IgD-negative memory B cell (primary cell): ENCODE data around the gene DCST2. TPM values are rescaled to one million over a fixed set of nuclear protein-coding genes. Genes with fewer than 3 reads are reported as not detected.
A peak's percentile ranks its signal among the peaks of the same experiment; 100 is the strongest.

Experiments used
- H3K27ac Mint-ChIP-seq, 3 donors: one replicate each; pipeline ENCODE4 v1.8.0; 2020 to 2022; ENCODE audit warnings: mild to moderate bottlenecking in 3 of 3, mixed read lengths in 3 of 3, moderate library complexity in 1 of 3
- H3K27me3 Mint-ChIP-seq: one replicate; pipeline ENCODE4 v1.8.0; 2021; ENCODE audit warnings: mixed read lengths
- H3K36me3 Mint-ChIP-seq: one replicate; pipeline ENCODE4 v1.8.0; 2020; ENCODE audit warnings: mild to moderate bottlenecking, mixed read lengths
- H3K4me1 Mint-ChIP-seq, 3 donors: one replicate each; pipeline ENCODE4 v1.8.0; 2020 to 2022; ENCODE audit warnings: mixed read lengths in 3 of 3, mild to moderate bottlenecking in 1 of 3
- H3K4me3 Mint-ChIP-seq, 4 donors: one replicate each; pipeline ENCODE4 v1.8.0; 2020 to 2022; ENCODE audit warnings: mild to moderate bottlenecking in 4 of 4, mixed read lengths in 4 of 4, moderate library complexity in 3 of 4
- H3K9me3 Mint-ChIP-seq, 3 donors: one replicate each; pipeline ENCODE4 v1.8.0; 2020 to 2021; ENCODE audit warnings: mixed read lengths in 3 of 3, mild to moderate bottlenecking in 1 of 3
- polyA plus RNA-seq: library from polyadenylated mRNA; unstranded; fragments of 300-500 nt; fragmentation: Illumina TruSeq; gene quantifications from one replicate; pipeline ENCODE4 v1.2.3, GENCODE V29; 2021

DCST2 gene
- polyA plus RNA-seq, 1 donor from 2014 or later: not detected

DNA sequence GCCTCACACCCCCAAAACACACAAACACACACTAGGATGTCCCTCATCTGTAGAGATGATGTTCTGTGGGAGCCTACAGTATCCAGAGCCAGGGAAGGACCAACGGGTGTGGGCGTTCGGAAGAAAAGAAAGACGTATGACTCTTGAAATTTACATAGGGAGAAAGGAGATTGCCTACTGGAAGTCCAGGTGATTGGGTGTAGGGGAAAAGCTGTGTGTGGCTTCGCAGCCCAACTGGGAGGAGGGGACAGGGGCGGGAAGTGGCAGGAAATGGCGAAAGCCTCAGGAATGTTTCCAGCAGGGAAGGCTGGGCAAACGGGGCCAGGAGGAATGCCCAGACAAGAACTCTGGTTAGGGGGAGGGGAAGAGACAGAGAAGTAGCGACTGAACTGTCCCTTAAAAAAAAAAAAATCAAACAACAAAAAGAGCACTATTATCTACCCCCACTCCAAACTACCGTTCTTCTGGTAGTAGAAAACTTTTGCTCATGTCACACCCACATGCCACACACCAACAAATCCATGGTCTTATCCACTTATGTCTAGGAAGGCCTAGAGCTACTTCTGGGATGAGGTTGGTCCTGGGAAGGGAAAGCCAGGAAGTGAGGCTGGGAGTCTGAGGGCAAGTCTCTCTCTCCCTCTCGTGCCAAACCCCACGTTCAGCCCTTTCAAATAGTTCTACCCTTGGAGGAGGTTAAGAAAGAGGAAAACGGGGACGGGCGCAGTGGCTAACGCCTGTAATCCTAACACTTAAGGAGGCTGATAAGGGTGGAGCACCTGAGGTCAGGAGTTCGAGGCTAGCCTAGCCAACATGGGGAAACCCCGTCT is 60.9 kb downstream of the DCST2 start:
- peak overlapping the region in 3 of 4 donors; percentile 34 to 84 (median 36) for H3K4me3 Mint-ChIP-seq
- H3K27me3 Mint-ChIP-seq: no peaks in the 10 kb centered on the region
- no peaks in the 10 kb centered on the region for H3K9me3 Mint-ChIP-seq
- no peak overlapping the region for H3K27ac Mint-ChIP-seq
- peaks cover 0 to 21% (median 20%) of the 10 kb centered on the region in 3 donors for H3K4me1 Mint-ChIP-seq
- no peaks in the 10 kb centered on the region for H3K36me3 Mint-ChIP-seq

DNA sequence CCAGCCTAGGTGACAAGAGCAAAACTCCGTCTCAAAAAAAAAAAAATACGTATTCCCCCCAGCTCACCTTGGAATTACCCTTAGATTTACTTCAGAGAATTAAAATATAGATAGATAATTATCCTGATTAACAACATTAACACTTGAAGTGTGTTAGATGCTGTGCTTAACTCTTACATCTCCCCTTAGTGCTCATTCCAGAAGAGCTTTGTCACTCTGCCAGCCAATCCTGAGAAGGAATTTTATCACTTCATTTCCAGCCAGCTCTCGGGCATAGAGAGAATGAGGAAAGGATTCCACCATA is 61.4 kb downstream of the DCST2 start:
- Mint-ChIP-seq H3K4me3 (peak overlapping the region in 3 of 4 donors; percentile 34 to 84 (median 36)), H3K27me3 (no peaks in the 10 kb centered on the region), H3K4me1 (peaks cover 0 to 18% (median 17%) of the 10 kb centered on the region in 3 donors), H3K36me3 (no peaks in the 10 kb centered on the region), H3K9me3 (no peaks in the 10 kb centered on the region), H3K27ac (no peak overlapping the region)

- Mint-ChIP-seq H3K36me3 (no peaks in the 10 kb centered on the region), H3K4me3 (peak overlapping the region; percentile 34 to 90 (median 56)), H3K27ac (no peak overlapping the region), H3K9me3 (no peaks in the 10 kb centered on the region), H3K27me3 (no peaks in the 10 kb centered on the region), H3K4me1 (peaks cover 0 to 17% (median 16%) of the 10 kb centered on the region in 3 donors)
Observed at GRCh38 chr1:154971341-154971998, 62.1 kb downstream of the DCST2 start.

- H3K9me3 Mint-ChIP-seq: no peaks in the 10 kb centered on the region
- H3K27me3 Mint-ChIP-seq: no peaks in the 10 kb centered on the region
- H3K27ac Mint-ChIP-seq: no peak within 1 kb of the TSS
- peak within 1 kb of the TSS in 3 of 4 donors; percentile 34 to 90 (median 52) for H3K4me3 Mint-ChIP-seq
- H3K4me1 Mint-ChIP-seq: peaks cover 0 to 17% (median 14%) of the 10 kb centered on the region in 3 donors
- H3K36me3 Mint-ChIP-seq: no peaks in the 10 kb centered on the region
Observed at GRCh38 chr1:154970631-154971340, 62.8 kb downstream of the DCST2 start, which contains the start of gene SHC1. Gene SHC1 (minus strand): TSS chr1:154970747. CDS start chr1:154970526, 221 bp downstream.

DNA sequence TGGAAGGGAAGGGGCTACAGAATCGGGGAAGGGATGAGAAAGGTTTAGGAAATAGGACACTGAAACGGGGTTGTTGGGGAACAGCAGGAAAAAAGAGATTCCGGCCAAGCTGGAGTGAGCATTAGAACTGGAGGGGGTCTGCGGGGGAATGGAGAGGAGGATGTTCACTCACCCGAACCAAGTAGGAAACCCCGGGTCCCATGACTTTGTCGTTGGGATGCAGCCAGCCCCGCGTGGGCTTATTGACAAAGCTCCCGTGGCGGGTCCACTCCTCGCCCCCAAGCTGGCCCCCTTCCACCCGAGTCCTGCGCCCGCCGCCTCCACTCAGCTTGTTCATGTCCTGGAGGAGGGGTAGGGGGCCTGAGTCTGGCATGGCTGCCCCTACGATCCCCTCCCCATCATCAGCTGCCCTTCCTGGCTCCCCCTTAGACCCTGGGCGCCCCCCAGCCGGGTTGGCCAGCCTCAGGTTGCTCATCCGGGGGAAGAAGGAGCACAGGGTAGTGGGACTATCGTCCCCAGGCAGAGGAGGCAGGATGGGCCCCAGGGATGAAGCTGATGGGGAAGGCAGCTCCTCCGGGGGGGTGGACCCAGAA is 63.6 kb downstream of the DCST2 start:
- Mint-ChIP-seq H3K4me3 (peak overlapping the region in 1 of 4 donors; percentile 17), H3K9me3 (no peaks in the 10 kb centered on the region), H3K36me3 (no peaks in the 10 kb centered on the region), H3K27ac (no peak overlapping the region), H3K27me3 (no peaks in the 10 kb centered on the region), H3K4me1 (peaks cover 0 to 17% (median 16%) of the 10 kb centered on the region in 3 donors)

DNA sequence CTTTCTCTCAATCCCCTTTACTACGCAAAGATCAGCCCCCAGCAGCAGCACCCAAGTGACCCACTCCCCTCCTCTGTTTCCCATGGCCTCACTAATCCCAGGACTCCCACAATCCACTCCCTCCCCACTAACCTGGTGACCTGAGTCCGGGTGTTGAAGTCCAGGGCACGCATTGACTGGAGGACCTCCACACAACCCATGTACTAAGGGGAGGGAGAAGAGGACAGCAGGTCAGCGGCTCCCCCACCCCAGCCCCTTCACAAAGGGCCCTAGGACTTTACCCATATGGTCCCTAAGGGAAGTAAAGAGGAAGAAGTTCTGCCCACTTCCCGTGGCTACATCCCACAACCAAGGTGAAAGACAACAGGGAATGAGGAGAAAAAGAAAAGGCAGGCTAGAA is 64.3 kb downstream of the DCST2 start:
- no peak overlapping the region for H3K4me3 Mint-ChIP-seq
- no peaks in the 10 kb centered on the region for H3K27me3 Mint-ChIP-seq
- H3K27ac Mint-ChIP-seq: peak overlapping the region; percentile 34 to 60 (median 53)
- peaks cover 0 to 17% (median 16%) of the 10 kb centered on the region in 3 donors for H3K4me1 Mint-ChIP-seq
- no peaks in the 10 kb centered on the region for H3K36me3 Mint-ChIP-seq
- H3K9me3 Mint-ChIP-seq: no peaks in the 10 kb centered on the region

- Mint-ChIP-seq H3K27me3 (no peaks in the 10 kb centered on the region), H3K4me1 (peaks cover 0 to 19% (median 19%) of the 10 kb centered on the region in 3 donors), H3K9me3 (no peaks in the 10 kb centered on the region), H3K4me3 (peak overlapping the region in 1 of 4 donors; percentile 61), H3K27ac (peak overlapping the region in 2 of 3 donors; percentile 60 to 62), H3K36me3 (no peaks in the 10 kb centered on the region)
Observed at GRCh38 chr1:154968731-154969130, 64.8 kb downstream of the DCST2 start.

Other genes starting within 250 kb of the DCST2 start
- 0.88 TPM for gene KCNN3, start 163.5 kb downstream of the DCST2 start, polyA plus RNA-seq
- gene PMVK, start 97.1 kb downstream of the DCST2 start, polyA plus RNA-seq: 78.3 TPM
- gene PBXIP1, start 77.7 kb downstream of the DCST2 start, polyA plus RNA-seq: 123 TPM
- 42.5 TPM for gene PYGO2, start 72.0 kb downstream of the DCST2 start, polyA plus RNA-seq
- 35.7 TPM for gene SHC1, start 63.0 kb downstream of the DCST2 start, polyA plus RNA-seq
- gene CKS1B, start 59.1 kb downstream of the DCST2 start, polyA plus RNA-seq: 102 TPM
- 57.6 TPM for gene FLAD1, start 50.4 kb downstream of the DCST2 start, polyA plus RNA-seq
- not detected for gene LENEP, start 40.2 kb downstream of the DCST2 start, polyA plus RNA-seq
- gene ZBTB7B, start 31.0 kb downstream of the DCST2 start, polyA plus RNA-seq: 7.7 TPM
- not detected for gene DCST1, start within 50 bp of the DCST2 start, polyA plus RNA-seq
- gene ADAM15, start 17.5 kb upstream of the DCST2 start, polyA plus RNA-seq: 8.0 TPM
- gene EFNA4, start 30.0 kb upstream of the DCST2 start, polyA plus RNA-seq: 8.5 TPM
- 1.3 TPM for gene EFNA3, start 45.1 kb upstream of the DCST2 start, polyA plus RNA-seq
- not detected for gene EFNA1, start 94.1 kb upstream of the DCST2 start, polyA plus RNA-seq
- gene SLC50A1, start 102.1 kb upstream of the DCST2 start, polyA plus RNA-seq: 72.9 TPM
- 83.9 TPM for gene DPM3, start 106.8 kb upstream of the DCST2 start, polyA plus RNA-seq
- 420 TPM for gene KRTCAP2, start 139.5 kb upstream of the DCST2 start, polyA plus RNA-seq
- gene TRIM46, start 140.1 kb upstream of the DCST2 start, polyA plus RNA-seq: 0.14 TPM
- 1.4 TPM for gene THBS3, start 174.1 kb upstream of the DCST2 start, polyA plus RNA-seq
- gene MTX1, start 174.9 kb upstream of the DCST2 start, polyA plus RNA-seq: 41.7 TPM
- gene ENTREP3, start 221.7 kb upstream of the DCST2 start, polyA plus RNA-seq: 1.7 TPM
- gene SCAMP3, start 228.6 kb upstream of the DCST2 start, polyA plus RNA-seq: 144 TPM
- gene CLK2, start 239.7 kb upstream of the DCST2 start, polyA plus RNA-seq: 19.7 TPM
- 2.3 TPM for gene HCN3, start 243.7 kb upstream of the DCST2 start, polyA plus RNA-seq